ENCODE data around the gene SERPINE2. TPM values are rescaled to one million over a fixed set of nuclear protein-coding genes. Genes with fewer than 3 reads are reported as not detected.

Gene SERPINE2
- total and polyA plus RNA-seq, 10 donors = 20.9 to 105 (median 33.2) TPM

DNA sequence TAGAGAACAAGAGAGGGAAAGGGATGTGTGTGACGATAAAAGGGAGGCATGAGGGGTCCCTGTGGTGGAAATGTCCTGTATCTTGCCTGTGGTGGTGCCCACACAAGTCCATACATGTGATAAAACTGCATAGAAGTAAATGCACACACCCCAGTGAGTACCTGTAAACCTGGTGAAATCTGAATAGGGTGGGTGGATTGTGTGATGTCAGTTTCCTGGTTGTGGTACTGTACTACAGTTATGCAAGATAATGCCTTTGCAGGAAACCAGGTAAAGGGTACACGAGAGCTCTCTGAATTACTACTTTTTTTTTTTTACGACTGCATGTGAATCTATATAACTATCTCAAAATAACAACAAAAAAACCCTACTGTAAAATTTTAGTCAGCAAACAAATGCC lies 22.1 kb downstream of the SERPINE2 start:
- Histone ChIP-seq H3K27me3 (replicated peaks in 1 of 7) (no peaks in the 10 kb centered on the region), H3K4me1 (peaks cover 0 to 3% (median 0%) of the 10 kb centered on the region in 6 donors), H3K27ac (no peak overlapping the region), H3K36me3 (no peaks in the 10 kb centered on the region), H3K4me3 (no peak overlapping the region), H3K9me3 (no peaks in the 10 kb centered on the region)
- no peak for DNase-seq
- TF ChIP-seq POLR2AphosphoS5 (IDR thresholded peaks at IDR 0.05) (no peak), POLR2A (IDR thresholded peaks at IDR 0.05) (no peak)
- TF ChIP-seq, protein P1, sequence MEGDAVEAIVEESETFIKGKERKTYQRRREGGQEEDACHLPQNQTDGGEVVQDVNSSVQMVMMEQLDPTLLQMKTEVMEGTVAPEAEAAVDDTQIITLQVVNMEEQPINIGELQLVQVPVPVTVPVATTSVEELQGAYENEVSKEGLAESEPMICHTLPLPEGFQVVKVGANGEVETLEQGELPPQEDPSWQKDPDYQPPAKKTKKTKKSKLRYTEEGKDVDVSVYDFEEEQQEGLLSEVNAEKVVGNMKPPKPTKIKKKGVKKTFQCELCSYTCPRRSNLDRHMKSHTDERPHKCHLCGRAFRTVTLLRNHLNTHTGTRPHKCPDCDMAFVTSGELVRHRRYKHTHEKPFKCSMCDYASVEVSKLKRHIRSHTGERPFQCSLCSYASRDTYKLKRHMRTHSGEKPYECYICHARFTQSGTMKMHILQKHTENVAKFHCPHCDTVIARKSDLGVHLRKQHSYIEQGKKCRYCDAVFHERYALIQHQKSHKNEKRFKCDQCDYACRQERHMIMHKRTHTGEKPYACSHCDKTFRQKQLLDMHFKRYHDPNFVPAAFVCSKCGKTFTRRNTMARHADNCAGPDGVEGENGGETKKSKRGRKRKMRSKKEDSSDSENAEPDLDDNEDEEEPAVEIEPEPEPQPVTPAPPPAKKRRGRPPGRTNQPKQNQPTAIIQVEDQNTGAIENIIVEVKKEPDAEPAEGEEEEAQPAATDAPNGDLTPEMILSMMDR (IDR thresholded peaks at IDR 0.05 in 8 of 11, conservative IDR thresholded peaks at IDR 0.05 in 3 of 11) = no peak
- intact Hi-C loops (cut with DNase I; ENCODE audit: low total_unique reads) = no loop called here
- 53 to 62% (median 56%) methylated on average over 3 of the region's 3 CpGs for WGBS, 5 donors

DNA sequence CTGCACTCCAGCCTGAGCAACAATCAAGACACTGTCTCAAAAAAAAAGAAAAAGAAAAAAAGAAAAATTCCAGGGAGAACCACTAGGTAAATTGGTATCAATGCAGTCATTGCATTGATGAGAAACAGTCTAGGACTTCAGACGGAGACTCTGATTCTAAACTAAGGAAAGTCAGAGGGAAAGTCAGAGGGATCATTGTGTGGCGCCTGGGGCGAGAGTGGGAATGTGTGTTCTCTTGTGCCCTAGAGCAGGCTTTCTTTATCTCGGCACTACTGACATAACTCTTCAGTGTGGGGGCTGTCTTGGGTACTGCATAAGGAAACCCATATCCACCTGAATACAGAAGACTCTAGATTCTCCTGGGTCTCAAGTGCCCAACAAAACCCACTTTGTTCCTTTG lies 24.8 kb downstream of the SERPINE2 start:
- Histone ChIP-seq H3K4me1 (peaks cover 0 to 8% (median 0%) of the 10 kb centered on the region in 6 donors), H3K36me3 (no peaks in the 10 kb centered on the region), H3K4me3 (no peak overlapping the region), H3K27ac (no peak overlapping the region), H3K27me3 (replicated peaks in 1 of 7) (no peaks in the 10 kb centered on the region), H3K9me3 (no peaks in the 10 kb centered on the region)
- no peak for DNase-seq
- intact Hi-C loops (cut with DNase I; ENCODE audit: low total_unique reads) = no loop called here
- no peak for TF ChIP-seq POLR2A (IDR thresholded peaks at IDR 0.05)
- WGBS, 5 donors = 89 to 98% (median 93%) methylated on average over 4 of the region's 4 CpGs

DNA sequence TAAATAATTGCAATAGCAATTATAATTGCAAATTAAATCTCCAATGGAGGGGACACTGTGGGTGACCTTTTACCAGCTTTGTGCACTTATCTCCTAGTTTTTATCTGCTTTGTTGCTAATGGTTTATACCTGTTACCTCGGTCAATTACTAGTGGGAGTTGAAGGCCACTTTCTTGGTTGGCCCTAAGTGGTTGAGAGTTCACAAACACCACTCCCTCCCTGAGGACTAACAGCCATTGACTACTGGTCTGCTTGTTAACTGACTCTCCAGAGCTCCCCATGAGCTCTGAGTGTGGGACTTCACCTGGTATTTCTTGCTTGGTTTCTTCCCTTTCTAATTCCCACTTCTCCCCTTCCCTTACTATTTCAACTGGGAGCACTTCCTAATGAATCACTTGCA lies 27.2 kb downstream of the SERPINE2 start:
- no peaks in the 10 kb centered on the region for H3K27me3 ChIP-seq (replicated peaks in 1 of 7)
- H3K4me3 ChIP-seq = no peak overlapping the region
- 65 to 97% (median 86%) methylated on average over 1 of the region's 1 CpG for WGBS, 5 donors

DNA sequence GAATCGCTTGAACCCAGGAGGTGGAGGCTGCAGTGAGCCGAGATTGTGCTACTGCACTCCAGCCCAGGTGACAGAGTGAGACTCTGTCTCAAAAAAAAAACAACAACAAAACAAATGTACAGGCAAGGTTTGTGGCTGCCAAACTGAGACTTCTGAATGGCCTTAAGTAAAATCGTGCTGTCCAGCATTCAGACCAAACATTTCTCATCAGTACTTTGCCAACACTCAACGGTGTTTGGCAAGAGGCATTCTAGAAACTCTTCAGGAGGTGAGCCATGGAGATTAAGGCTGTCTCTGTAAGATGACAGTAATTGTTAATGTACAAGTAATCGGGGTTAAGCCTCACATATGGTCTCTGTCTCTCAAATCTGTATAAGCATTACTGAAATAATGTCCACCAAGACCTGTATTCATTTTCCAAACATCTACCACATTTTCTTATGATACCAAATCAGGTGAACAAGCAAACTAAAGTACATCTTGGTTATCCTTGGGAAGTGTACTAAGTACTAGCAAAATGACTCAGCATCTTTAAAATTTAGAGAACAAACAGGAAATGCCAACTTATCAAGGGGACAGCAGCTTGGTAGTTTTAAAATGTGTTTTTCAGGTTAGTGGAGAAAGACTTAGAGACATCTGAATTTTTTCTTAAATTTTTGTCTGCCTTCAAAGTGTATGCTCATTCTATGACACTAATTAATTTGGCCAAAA lies 29.3 kb downstream of the SERPINE2 start:
- intact Hi-C loops (cut with DNase I; ENCODE audit: low total_unique reads) = no loop called here
- Histone ChIP-seq H3K9me3 (no peaks in the 10 kb centered on the region), H3K27me3 (replicated peaks in 1 of 7) (no peaks in the 10 kb centered on the region), H3K27ac (no peak overlapping the region), H3K4me1 (peaks cover 0 to 8% (median 0%) of the 10 kb centered on the region in 6 donors), H3K4me3 (no peak overlapping the region), H3K36me3 (no peaks in the 10 kb centered on the region)
- WGBS, 5 donors = 66 to 87% (median 84%) methylated on average over 5 of the region's 5 CpGs
- DNase-seq = no peak
- TF ChIP-seq, protein P1 (IDR thresholded peaks at IDR 0.05 in 8 of 11, conservative IDR thresholded peaks at IDR 0.05 in 3 of 11) = no peak
- no peak for TF ChIP-seq POLR2A (IDR thresholded peaks at IDR 0.05)
- no peak for TF ChIP-seq POLR2AphosphoS5 (IDR thresholded peaks at IDR 0.05)

More for the DNA sequence above, 27.2 kb downstream of the SERPINE2 start:
- Histone ChIP-seq H3K4me1 (peaks cover 0 to 8% (median 0%) of the 10 kb centered on the region in 6 donors), H3K27ac (no peak overlapping the region), H3K36me3 (no peaks in the 10 kb centered on the region), H3K9me3 (no peaks in the 10 kb centered on the region)
- TF ChIP-seq POLR2A (IDR thresholded peaks at IDR 0.05) (no peak), POLR2AphosphoS5 (IDR thresholded peaks at IDR 0.05) (no peak)
- TF ChIP-seq, protein P1 (IDR thresholded peaks at IDR 0.05 in 8 of 11, conservative IDR thresholded peaks at IDR 0.05 in 3 of 11) = no peak
- DNase-seq = no peak
- intact Hi-C loops (cut with DNase I; ENCODE audit: low total_unique reads) = no loop called here
